PFSK-1 (cell line): ENCODE measurements around the gene FABP6.

Source experiments
- FOXP2 ChIP-seq: optimal IDR thresholded peaks from 2 replicates; pipeline ENCODE3; 2011; ENCODE audit warnings: borderline replicate concordance, control low read depth, inconsistent platforms; ENCODE audit not compliant: insufficient read depth; ENCODE audit errors: extremely low read length, extremely low read depth
- POLR2AphosphoS5 ChIP-seq: IDR thresholded peaks from 2 replicates; pipeline ENCODE4 v1.6.1; 2012; ENCODE audit warnings: low read depth, mild to moderate bottlenecking, control low read depth, low read length, moderate library complexity
- REST ChIP-seq, 2 experiments: IDR thresholded peaks; 2 replicates each; pipeline versions ENCODE4 v1.6.1 to v1.8.0; 2011 to 2012; ENCODE audit warnings: low read depth in 2 of 2, low read length in 2 of 2, control low read depth in 1 of 2, inconsistent platforms in 1 of 2, mild to moderate bottlenecking in 1 of 2, moderate library complexity in 1 of 2; ENCODE audit not compliant: insufficient read depth in 1 of 2
- SIN3A ChIP-seq: IDR thresholded peaks from 2 replicates; pipeline ENCODE4 v1.6.1; 2012; ENCODE audit warnings: mild to moderate bottlenecking, low read length, moderate library complexity, borderline replicate concordance; ENCODE audit not compliant: insufficient read depth
- TAF1 ChIP-seq: IDR thresholded peaks from 2 replicates; pipeline ENCODE4 v1.6.1; 2012; ENCODE audit warnings: low read length, control low read depth, borderline replicate concordance; ENCODE audit not compliant: insufficient read depth

FABP6 gene

GRCh38 chr5:160230686-160231527 lies 1.6 kb downstream of the FABP6 start:
- TF ChIP-seq SIN3A (no peak), FOXP2 (no peak), TAF1 (no peak), POLR2AphosphoS5 (no peak), REST (IDR thresholded peaks at IDR 0.05; ENCODE audit: insufficient read depth in 1 of 2, low read depth in 2 of 2, low read length in 2 of 2) (no peak)

- TF ChIP-seq SIN3A (no peak), REST (IDR thresholded peaks at IDR 0.05; ENCODE audit: insufficient read depth in 1 of 2, low read depth in 2 of 2, low read length in 2 of 2) (no peak), FOXP2 (no peak), TAF1 (no peak), POLR2AphosphoS5 (no peak)
These were observed 2.6 kb downstream of the FABP6 start for GRCh38 chr5:160231783-160232342.

DNA sequence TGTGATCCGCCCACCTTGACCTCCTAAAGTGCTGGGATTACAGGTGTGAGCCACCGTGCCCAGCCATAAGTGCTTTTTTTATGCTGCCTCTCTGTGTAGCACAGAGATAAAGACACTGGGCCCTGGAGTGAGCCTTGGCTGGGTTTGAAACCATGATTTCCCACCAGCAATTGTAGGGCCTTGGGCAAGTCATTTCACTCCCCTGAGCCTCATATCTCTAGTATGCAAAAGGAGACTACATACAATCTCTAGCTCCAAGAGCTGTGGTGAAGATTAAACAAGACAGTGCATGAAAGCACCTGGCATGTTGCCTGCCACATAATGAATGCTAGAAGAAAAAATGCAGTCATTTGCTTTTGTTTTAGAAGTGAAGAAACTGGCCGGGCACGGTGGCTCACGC lies 3.9 kb downstream of the FABP6 start:
- TF ChIP-seq POLR2AphosphoS5 (no peak), SIN3A (no peak), FOXP2 (no peak), REST (IDR thresholded peaks at IDR 0.05; ENCODE audit: insufficient read depth in 1 of 2, low read depth in 2 of 2, low read length in 2 of 2) (no peak), TAF1 (no peak)

DNA sequence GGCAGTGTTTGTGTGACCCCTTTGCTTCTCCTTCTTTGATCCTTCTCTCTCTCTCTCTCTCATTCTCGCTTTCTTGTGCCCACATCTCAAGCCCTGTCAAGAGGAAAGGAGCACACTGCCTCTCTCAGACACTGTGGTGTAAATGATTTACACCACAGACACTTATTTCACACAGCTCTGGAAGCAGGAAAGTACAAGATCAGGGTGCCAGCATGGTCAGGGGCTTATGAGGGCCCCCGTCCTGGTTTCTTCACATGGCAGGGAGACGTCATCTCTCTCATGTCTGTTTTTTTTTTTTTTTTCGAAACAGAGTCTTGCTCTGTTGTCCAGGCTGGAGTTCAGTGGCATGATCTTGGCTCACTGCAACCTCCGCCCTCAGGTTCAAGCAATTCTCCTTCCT lies 6.4 kb downstream of the FABP6 start:
- TF ChIP-seq REST (IDR thresholded peaks at IDR 0.05; ENCODE audit: insufficient read depth in 1 of 2, low read depth in 2 of 2, low read length in 2 of 2) (no peak), SIN3A (no peak), POLR2AphosphoS5 (no peak), FOXP2 (no peak), TAF1 (no peak)
